ENCODE measurements around the gene RIPOR1.

- TF ChIP-seq, protein P1, sequence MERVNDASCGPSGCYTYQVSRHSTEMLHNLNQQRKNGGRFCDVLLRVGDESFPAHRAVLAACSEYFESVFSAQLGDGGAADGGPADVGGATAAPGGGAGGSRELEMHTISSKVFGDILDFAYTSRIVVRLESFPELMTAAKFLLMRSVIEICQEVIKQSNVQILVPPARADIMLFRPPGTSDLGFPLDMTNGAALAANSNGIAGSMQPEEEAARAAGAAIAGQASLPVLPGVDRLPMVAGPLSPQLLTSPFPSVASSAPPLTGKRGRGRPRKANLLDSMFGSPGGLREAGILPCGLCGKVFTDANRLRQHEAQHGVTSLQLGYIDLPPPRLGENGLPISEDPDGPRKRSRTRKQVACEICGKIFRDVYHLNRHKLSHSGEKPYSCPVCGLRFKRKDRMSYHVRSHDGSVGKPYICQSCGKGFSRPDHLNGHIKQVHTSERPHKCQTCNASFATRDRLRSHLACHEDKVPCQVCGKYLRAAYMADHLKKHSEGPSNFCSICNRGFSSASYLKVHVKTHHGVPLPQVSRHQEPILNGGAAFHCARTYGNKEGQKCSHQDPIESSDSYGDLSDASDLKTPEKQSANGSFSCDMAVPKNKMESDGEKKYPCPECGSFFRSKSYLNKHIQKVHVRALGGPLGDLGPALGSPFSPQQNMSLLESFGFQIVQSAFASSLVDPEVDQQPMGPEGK (CRISPR knock-in tag; IDR thresholded peaks at IDR 0.05; ENCODE audit: borderline replicate concordance), result no peak
- no peak for TF ChIP-seq RARB (CRISPR knock-in tag; IDR thresholded peaks at IDR 0.05)
- TF ChIP-seq ARNTL (CRISPR knock-in tag; IDR thresholded peaks at IDR 0.05; ENCODE audit: borderline replicate concordance, low read depth), result no peak
- TF ChIP-seq ZNF70 (CRISPR knock-in tag; IDR thresholded peaks at IDR 0.05), result no peak
- TF ChIP-seq ZC3H10 (CRISPR knock-in tag; IDR thresholded peaks at IDR 0.05), result no peak
Measured at GRCh38 chr16:67517661-67518423, 10.8 kb upstream of the RIPOR1 start.

Measured in SK-N-SH treated with all-trans-retinoic acid at 6 μM for 48 hours (cell line).